Prostate gland (tissue), 2 donors: ENCODE measurements around the gene ZNF827.

Experiments
- CTCF ChIP-seq, 4 experiments: fragments of 200-600 bp in 2 of 4; fragments of 450-650 bp in 2 of 4; sonication (generic) in 2 of 4; IDR thresholded peaks; 1 replicate in 3 of 4; 2 replicates in 1 of 4; pipeline ENCODE4 v1.5.1; 2016 to 2019; ENCODE audit warnings: antibody characterized with exemption in 4 of 4, mild to moderate bottlenecking in 2 of 4, moderate library complexity in 2 of 4
- POLR2A ChIP-seq: fragments of 450-650 bp; IDR thresholded peaks from one replicate; pipeline ENCODE4 v1.6.1; 2016; ENCODE audit warnings: antibody characterized with exemption, mild to moderate bottlenecking
- POLR2AphosphoS5 ChIP-seq: sonication (generic); formaldehyde crosslinking; IDR thresholded peaks from one replicate; pipeline ENCODE4 v1.6.1; 2017; ENCODE audit warnings: antibody characterized with exemption

GRCh38 chr4:145863191-145863590 is 75.4 kb downstream of the ZNF827 start:
- no peak for TF ChIP-seq CTCF (IDR thresholded peaks at IDR 0.05)
- no peak for TF ChIP-seq POLR2AphosphoS5
- TF ChIP-seq POLR2A: no peak
